Left lung (tissue), 10 donors: ENCODE measurements around the gene SORCS1. TPM values are rescaled to one million over a fixed set of nuclear protein-coding genes. Genes with fewer than 3 reads are reported as not detected.
A peak's percentile ranks its signal among the peaks of the same experiment; 100 is the strongest.

Experiments
- ATAC-seq: fragments of 200-7000 bp; cut with Tn5 transposase; one replicate; pipeline ENCODE4 v1.9.1; 2020; ENCODE audit warnings: moderate library complexity
- DNase-seq, 4 donors: peaks; one replicate each; pipeline ENCODE4 v3.0.0-alpha.2; 2013 to 2020
- H3K27ac ChIP-seq, 2 donors: fragments of 200-600 bp; sonication (generic) in 1 of 2; one replicate each; pipeline versions ENCODE4 v1.5.0 to v1.8.0; 2020 to 2021
- H3K27me3 ChIP-seq, 2 donors: fragments of 200-600 bp; sonication (generic) in 1 of 2; one replicate each; pipeline versions ENCODE4 v1.5.0 to v1.8.0; 2020 to 2021
- H3K36me3 ChIP-seq, 2 donors: fragments of 200-600 bp; sonication (generic) in 1 of 2; one replicate each; pipeline versions ENCODE4 v1.5.0 to v1.8.0; 2020 to 2021
- H3K4me1 ChIP-seq, 2 donors: fragments of 200-600 bp; one replicate each; pipeline ENCODE4 v1.8.0; 2021
- H3K4me3 ChIP-seq, 2 donors: fragments of 200-600 bp; sonication (generic) in 1 of 2; one replicate each; pipeline versions ENCODE4 v1.5.0 to v1.8.0; 2020 to 2021; ENCODE audit warnings: mild to moderate bottlenecking in 1 of 2
- H3K9me3 ChIP-seq, 2 donors: fragments of 200-600 bp; sonication (generic) in 1 of 2; one replicate each; pipeline versions ENCODE4 v1.5.0 to v1.8.0; 2020 to 2021
- intact Hi-C, 2 donors: fragments of 100-400 bp; cut with DNase I; formaldehyde crosslinking; loops; one replicate each; pipeline versions ENCODE4 v1.11.2 to v1.14.2; 2022
- polyA plus RNA-seq, 6 donors: library from polyadenylated mRNA; unstranded; fragments of 120-200 nt; gene quantifications; one replicate each; pipeline ENCODE4 v1.2.1, GENCODE V29; 2013; ENCODE audit not compliant: insufficient read length in 6 of 6
- total RNA-seq, 2 donors: library from RNA; stranded (reverse); fragmentation: NEBNext Ultra II Directional; extraction: Animal tissue kit (Norgen Biotek cat#: 25700); gene quantifications; one replicate each; pipeline ENCODE4 v1.2.1, GENCODE V29; 2021
- TF ChIP-seq, protein P1 (sequence below), 2 donors: fragments of 200-600 bp; sonication (generic) in 1 of 2; IDR thresholded peaks; one replicate each; pipeline versions ENCODE4 v1.5.0 to v1.8.0; 2021; ENCODE audit warnings: antibody characterized with exemption in 2 of 2
- donor health status: DM: no; HTN: yes; CAD: no.
- donor health status: DM: no; HTN: no; CAD: no.

Gene SORCS1
- total and polyA plus RNA-seq, 8 donors = 0.03 to 0.72 (median 0.21) TPM

DNA sequence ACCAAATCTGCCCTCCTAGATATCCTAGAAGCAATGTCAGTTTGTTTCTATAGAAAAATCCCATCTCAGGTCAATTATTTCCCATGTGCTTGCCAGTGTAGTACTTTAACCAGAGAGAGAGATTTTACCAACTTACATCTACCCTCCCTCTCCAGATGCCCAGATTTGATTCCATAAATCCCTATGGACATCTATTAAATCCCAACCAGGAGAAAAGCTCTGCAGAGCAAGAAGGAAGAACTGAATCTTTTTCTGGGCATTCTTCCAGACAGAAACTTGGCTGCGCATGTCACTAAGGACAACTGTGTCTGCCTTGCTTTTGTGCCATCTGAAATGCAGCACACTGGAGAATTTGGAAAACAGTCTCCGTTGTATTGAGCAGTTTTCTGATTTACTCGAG lies 597.6 kb downstream of the SORCS1 start:
- Histone ChIP-seq H3K9me3 (no peaks in the 10 kb centered on the region), H3K4me3 (no peak overlapping the region), H3K27me3 (no peaks in the 10 kb centered on the region), H3K36me3 (no peaks in the 10 kb centered on the region), H3K4me1 (no peaks in the 10 kb centered on the region), H3K27ac (no peak overlapping the region)
- intact Hi-C loops = no loop called here
- ATAC-seq (no peak), DNase-seq (peak in 2 of 4 donors; percentile 28 to 62)
- TF ChIP-seq, protein P1, sequence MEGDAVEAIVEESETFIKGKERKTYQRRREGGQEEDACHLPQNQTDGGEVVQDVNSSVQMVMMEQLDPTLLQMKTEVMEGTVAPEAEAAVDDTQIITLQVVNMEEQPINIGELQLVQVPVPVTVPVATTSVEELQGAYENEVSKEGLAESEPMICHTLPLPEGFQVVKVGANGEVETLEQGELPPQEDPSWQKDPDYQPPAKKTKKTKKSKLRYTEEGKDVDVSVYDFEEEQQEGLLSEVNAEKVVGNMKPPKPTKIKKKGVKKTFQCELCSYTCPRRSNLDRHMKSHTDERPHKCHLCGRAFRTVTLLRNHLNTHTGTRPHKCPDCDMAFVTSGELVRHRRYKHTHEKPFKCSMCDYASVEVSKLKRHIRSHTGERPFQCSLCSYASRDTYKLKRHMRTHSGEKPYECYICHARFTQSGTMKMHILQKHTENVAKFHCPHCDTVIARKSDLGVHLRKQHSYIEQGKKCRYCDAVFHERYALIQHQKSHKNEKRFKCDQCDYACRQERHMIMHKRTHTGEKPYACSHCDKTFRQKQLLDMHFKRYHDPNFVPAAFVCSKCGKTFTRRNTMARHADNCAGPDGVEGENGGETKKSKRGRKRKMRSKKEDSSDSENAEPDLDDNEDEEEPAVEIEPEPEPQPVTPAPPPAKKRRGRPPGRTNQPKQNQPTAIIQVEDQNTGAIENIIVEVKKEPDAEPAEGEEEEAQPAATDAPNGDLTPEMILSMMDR (IDR thresholded peaks at IDR 0.05) = no peak

- Histone ChIP-seq H3K4me1 (no peaks in the 10 kb centered on the region), H3K9me3 (no peaks in the 10 kb centered on the region), H3K27me3 (no peaks in the 10 kb centered on the region), H3K4me3 (no peak overlapping the region), H3K36me3 (no peaks in the 10 kb centered on the region), H3K27ac (no peak overlapping the region)
- TF ChIP-seq, protein P1 (IDR thresholded peaks at IDR 0.05) = no peak
- intact Hi-C loops = no loop called here
- ATAC-seq = no peak
- no peak for DNase-seq
Observed at GRCh38 chr10:106565546-106565945, 599.0 kb downstream of the SORCS1 start.

DNA sequence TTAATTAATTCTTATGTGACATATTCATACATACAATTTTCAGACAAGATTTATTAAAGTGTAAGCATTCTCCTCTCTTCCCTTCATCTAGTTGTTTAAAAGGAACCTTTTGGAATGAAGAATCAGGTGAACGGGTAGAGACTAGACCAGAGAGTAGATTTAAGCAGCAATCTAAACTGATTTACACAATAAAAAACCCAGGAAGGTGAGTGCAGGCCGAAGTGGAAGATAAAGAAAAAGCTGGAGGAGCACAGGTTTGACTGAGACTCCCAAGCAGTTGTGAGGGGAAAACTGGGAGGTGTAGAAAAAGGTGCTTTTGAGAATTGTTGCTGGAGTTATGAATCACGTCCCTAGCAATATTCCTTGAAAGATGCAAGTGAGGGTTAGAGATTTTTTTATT lies 601.1 kb downstream of the SORCS1 start:
- intact Hi-C loops = no loop called here
- TF ChIP-seq, protein P1 (IDR thresholded peaks at IDR 0.05) = no peak
- H3K4me3 ChIP-seq = no peak overlapping the region
- DNase-seq (no peak), ATAC-seq (no peak)
- no peaks in the 10 kb centered on the region for H3K27me3 ChIP-seq
- no peak overlapping the region for H3K27ac ChIP-seq
- H3K9me3 ChIP-seq = no peaks in the 10 kb centered on the region
- H3K36me3 ChIP-seq = no peaks in the 10 kb centered on the region
- no peaks in the 10 kb centered on the region for H3K4me1 ChIP-seq

DNA sequence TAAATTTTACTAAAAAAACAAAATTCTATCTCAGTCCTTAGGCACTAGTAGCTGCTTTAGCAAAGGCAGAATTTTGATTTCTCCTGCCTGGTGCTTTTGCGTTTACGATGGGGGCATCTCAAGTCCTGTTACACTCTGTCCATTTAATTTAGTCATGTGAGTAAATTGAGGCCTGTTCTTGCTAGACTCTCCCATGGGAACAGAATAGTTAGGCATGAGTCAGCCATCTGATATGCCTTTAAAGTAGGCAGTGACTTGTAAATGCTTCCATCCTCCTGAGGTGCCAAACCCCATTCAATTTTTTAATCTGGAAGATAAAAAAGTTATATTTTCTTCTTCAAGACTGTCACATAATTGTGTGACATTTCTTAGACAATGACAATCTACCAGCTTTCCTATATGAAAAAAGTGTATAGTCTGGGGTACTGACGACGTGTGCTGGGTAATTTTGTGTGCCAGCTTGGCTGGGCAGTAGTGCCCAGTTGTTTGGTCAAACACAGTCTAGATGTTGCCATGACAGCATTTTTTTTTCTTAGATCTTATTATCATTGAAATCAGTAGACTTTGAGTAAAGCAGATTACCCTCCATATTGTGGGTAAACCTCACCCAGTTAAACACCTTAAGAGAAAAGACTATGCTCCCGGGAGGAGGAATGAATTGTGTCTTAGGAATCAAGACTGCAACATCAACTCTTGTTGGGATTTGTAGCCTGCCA lies 603.4 kb downstream of the SORCS1 start:
- TF ChIP-seq, protein P1 (IDR thresholded peaks at IDR 0.05) = no peak
- no peaks in the 10 kb centered on the region for H3K4me1 ChIP-seq

DNA sequence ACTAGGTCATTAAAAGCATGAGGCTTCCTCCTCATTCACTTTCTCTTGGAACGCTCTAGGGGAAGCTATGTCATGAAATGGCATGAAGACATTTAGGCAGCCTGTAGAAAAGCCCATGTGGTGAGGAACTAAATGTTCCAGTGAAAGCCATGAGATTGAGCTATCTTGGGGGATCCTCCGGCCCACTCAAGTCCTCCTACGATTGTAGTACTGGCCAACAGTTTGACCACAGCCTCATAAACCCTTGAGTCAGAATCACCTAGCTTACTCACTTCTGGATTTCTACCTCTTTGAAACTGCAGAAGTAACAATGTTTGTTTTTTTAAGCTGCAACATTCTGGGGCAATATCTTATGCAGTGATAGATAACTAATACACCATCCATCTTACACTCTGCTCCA lies 605.1 kb downstream of the SORCS1 start:
- TF ChIP-seq, protein P1 (IDR thresholded peaks at IDR 0.05) = no peak
- no peak overlapping the region for H3K4me3 ChIP-seq
- no peaks in the 10 kb centered on the region for H3K4me1 ChIP-seq
- no peaks in the 10 kb centered on the region for H3K9me3 ChIP-seq
- no peaks in the 10 kb centered on the region for H3K27me3 ChIP-seq
- H3K36me3 ChIP-seq = no peaks in the 10 kb centered on the region
- ATAC-seq = no peak
- H3K27ac ChIP-seq = no peak overlapping the region
- no peak for DNase-seq
- intact Hi-C loops = no loop called here

More for the DNA sequence above, 603.4 kb downstream of the SORCS1 start:
- no peak overlapping the region for H3K4me3 ChIP-seq
- H3K36me3 ChIP-seq = no peaks in the 10 kb centered on the region
- ATAC-seq = no peak
- intact Hi-C loops = no loop called here
- no peak overlapping the region for H3K27ac ChIP-seq
- DNase-seq = no peak
- H3K9me3 ChIP-seq = no peaks in the 10 kb centered on the region
- no peaks in the 10 kb centered on the region for H3K27me3 ChIP-seq
